HK-2 (cell line): Measurements from ENCODE around the gene LRRC32.

Source experiments
- DNase-seq: peaks from one replicate; pipeline ENCODE4 v3.0.0-alpha.2; 2018; ENCODE audit not compliant: unreplicated experiment

LRRC32 gene

GRCh38 chr11:76663912-76664440, 6.6 kb downstream of the LRRC32 start:
- DNase-seq = no peak

GRCh38 chr11:76663486-76663810, 7.1 kb downstream of the LRRC32 start:
- no peak for DNase-seq

GRCh38 chr11:76662656-76663485, 7.7 kb downstream of the LRRC32 start:
- no peak for DNase-seq

GRCh38 chr11:76661834-76662434, 8.6 kb downstream of the LRRC32 start:
- no peak for DNase-seq

- no peak for DNase-seq
These were observed 9.2 kb downstream of the LRRC32 start for GRCh38 chr11:76661306-76661751.

GRCh38 chr11:76660533-76661305, 9.8 kb downstream of the LRRC32 start:
- no peak for DNase-seq

GRCh38 chr11:76659672-76660532, 10.6 kb downstream of the LRRC32 start:
- DNase-seq = no peak

- DNase-seq = no peak
These were observed 11.6 kb downstream of the LRRC32 start for GRCh38 chr11:76658651-76659650.

GRCh38 chr11:76658231-76658630, 12.3 kb downstream of the LRRC32 start:
- DNase-seq = no peak

GRCh38 chr11:76657187-76658170, 13.1 kb downstream of the LRRC32 start:
- no peak for DNase-seq

GRCh38 chr11:76656571-76657081, 13.9 kb downstream of the LRRC32 start:
- no peak for DNase-seq

- DNase-seq = no peak
These were observed 14.5 kb downstream of the LRRC32 start for GRCh38 chr11:76656050-76656531.

- no peak for DNase-seq
These were observed 15.0 kb downstream of the LRRC32 start for GRCh38 chr11:76655501-76656049.

GRCh38 chr11:76654980-76655379, 15.6 kb downstream of the LRRC32 start:
- no peak for DNase-seq

GRCh38 chr11:76654298-76654851, 16.2 kb downstream of the LRRC32 start:
- DNase-seq = no peak

GRCh38 chr11:76653674-76654284, 16.8 kb downstream of the LRRC32 start:
- no peak for DNase-seq

GRCh38 chr11:76653012-76653673, 17.4 kb downstream of the LRRC32 start:
- DNase-seq = no peak
